HG03378 (cell line): Measurements from ENCODE around the gene CEACAM4.
A peak's percentile ranks its signal among the peaks of the same experiment; 100 is the strongest.
"Not testable (repeated sequence)": the region's sequence is repeated elsewhere in the genome, so short reads cannot be mapped to it uniquely, and the experiment has no call there.

Experiments
- ATAC-seq: cut with Tn5 transposase; IDR thresholded peaks from one replicate; pipeline ENCODE4 v1.9.1; 2021; ENCODE audit warnings: mild to moderate bottlenecking, moderate library complexity; ENCODE audit not compliant: unreplicated experiment

Gene CEACAM4

GRCh38 chr19:41586064-41586463, 40.8 kb downstream of the CEACAM4 start:
- ATAC-seq, result no peak

- ATAC-seq, result no peak
Observed at GRCh38 chr19:41584931-41585330, 41.9 kb downstream of the CEACAM4 start.

GRCh38 chr19:41584260-41584810, 42.5 kb downstream of the CEACAM4 start:
- ATAC-seq, result no peak

DNA sequence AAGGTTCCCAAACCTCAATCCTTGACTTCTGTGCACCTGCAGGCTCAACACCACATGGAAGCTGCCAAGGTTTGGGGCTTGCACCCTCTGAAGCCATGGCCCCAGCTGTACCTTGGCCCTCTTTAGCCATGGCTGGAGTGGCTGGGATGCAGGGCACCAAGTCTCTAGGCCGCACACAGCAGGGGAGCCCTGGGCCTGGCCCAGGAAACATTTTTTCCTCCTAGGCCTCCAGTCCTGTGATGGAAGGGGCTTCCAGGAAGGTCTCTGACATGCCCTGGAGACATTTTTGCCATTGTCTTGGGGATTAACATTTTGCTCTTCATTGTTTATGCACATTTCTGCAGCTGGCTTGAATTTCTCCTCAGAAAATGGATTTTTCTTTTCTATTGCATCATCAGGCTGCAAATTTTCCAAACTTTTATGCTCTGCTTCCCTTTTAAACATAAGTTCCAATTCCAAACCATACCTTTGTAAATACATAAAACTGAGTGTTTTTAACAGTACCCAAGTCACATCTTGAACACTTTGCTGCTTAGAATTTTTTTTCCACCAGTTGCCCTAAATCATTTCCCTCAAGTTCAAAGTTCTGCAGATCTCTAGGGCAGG, 44.2 kb downstream of the CEACAM4 start:
- not testable (repeated sequence) for ATAC-seq

DNA sequence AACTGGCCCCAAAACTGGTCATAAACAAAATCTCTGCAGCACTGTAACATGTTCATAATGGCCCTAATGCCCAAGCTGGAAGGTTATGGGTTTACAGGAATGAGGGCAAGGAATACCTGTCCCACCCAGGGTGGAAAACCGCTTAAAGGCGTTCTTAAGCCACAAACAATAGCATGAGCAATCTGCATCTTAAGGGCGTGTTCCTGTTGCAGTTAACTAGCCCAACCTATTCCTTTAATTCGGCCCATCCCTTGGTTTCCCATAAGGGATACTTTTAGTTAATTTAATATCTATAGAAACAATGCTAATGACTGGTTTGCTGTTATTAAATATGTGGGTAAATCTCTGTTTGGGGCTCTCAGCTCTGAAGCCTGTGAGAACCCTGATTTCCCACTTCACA, 45.8 kb downstream of the CEACAM4 start:
- not testable (repeated sequence) for ATAC-seq

- no peak for ATAC-seq
Observed at GRCh38 chr19:41578886-41579285, 48.0 kb downstream of the CEACAM4 start.

DNA sequence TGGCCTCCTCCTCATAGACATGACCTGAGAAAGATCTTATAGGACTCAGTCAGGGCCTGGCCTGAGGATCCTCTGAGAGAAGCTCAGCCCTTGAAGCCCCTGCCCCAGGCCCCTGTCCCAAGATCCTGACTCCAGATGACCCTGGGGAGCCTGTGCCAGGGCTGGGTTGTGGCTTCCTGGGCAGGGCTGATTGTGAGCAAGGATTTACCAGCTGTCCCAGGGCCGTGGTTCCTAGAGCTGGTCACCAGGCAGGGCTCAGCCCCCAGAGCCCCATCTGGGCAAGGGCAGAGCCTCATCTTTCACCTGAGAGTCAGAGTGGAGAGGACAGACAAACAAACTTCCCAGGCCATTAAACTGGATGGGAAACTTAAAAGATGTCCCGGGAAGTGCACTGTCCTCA, 49.0 kb downstream of the CEACAM4 start:
- ATAC-seq, result no peak

DNA sequence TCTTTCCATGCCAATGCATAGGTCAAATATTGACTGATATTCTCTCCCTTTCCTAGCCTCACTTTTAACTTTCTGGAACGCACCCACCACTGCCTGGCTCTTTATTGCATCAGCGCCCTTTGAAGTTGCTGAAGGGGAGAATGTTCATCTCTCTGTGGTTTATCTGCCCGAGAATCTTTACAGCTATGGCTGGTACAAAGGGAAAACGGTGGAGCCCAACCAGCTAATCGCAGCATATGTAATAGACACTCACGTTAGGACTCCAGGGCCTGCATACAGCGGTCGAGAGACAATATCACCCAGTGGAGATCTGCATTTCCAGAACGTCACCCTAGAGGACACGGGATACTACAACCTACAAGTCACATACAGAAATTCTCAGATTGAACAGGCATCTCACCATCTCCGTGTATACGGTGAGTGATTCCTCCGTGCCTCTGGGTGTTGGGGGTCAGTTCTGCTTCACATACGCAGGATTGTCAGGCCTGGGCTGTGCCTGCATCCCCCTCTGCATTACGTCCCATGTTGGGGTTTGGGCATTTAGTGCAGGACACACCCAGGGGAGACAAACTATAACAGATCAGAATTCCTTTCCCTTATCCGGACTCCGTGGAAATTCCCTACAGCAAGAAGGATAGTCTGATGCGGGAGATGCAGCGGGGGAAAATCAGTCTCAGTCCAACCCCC, 49.6 kb downstream of the CEACAM4 start:
- no peak for ATAC-seq

DNA sequence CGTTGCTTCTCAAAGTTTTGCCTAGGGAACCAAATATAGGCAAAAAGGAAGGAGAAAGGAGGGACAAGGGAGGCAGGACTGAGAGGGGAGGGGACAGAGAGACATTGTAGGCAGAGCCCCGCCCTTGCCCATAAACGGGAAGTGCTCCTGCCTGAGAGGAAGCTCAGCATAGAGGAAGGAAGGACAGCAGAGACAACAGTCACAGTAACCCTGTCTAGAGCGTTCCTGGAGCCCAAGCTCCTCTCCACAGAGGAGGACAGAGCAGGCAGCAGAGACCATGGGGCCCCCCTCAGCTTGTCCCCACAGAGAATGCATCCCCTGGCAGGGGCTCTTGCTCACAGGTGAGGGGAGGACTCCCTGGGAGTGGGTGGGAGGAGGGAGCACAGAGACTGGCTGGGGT, 50.9 kb downstream of the CEACAM4 start, which contains the start of gene CEACAM21:
Gene CEACAM21, plus strand, starts transcription at position 169 of the 400 bp plus-strand sequence. Its CDS starts 109 bp downstream, at position 278.
- peak; percentile 62 for ATAC-seq

DNA sequence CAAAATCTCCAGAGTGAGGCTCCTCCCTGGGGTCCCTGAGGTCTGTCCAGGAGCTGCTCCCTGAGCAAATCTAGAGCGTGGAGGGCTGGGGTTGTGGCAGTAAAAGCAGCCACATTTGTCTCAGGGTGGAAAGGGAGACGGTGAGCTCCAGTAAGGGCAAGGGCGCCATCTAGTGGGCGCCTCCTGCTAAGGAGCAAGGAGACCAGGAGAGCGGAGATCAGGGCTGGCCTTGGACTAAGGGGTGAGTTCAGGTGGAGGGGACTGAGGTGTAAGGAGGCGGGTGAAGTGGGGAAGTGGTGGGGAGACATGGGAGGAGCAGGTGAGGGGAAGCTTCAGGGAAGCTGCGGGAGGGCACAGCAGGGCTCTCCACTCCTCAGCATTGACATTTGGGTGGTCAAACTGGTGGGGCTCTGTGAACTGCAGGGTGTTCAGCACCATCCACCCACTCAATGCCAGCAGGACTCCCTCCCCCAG, 56.2 kb downstream of the CEACAM4 start:
- no peak for ATAC-seq

DNA sequence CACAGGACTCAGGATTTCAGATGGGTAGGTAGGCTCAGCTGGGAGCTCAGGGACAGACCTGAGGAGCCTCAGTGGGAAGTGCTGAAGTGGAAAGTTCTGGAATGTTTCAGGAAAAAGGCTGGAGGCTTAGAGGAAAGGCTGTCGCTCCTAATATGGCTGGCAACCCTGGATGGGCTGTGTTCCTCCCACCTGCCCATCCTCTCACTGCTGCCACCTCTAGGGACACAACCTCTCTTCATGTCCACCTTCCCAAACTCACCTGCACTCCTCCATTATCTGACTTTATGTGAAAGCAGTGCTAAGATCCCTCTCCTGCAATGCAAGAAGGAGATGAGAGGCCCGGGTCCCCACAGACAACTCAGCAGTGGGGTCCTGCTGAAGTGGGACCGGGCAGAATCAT, 56.7 kb downstream of the CEACAM4 start:
- no peak for ATAC-seq

GRCh38 chr19:41569481-41570150, 57.3 kb downstream of the CEACAM4 start:
- ATAC-seq, result no peak
